Activated CD4-positive, alpha-beta T cell treated with anti-CD3 and anti-CD28 coated beads, Interleukin-2, amount 50 U/mL, for 1 hour (primary cell): ENCODE results near the gene FKBP5.
"Not testable (repeated sequence)": the region's sequence is repeated elsewhere in the genome, so short reads cannot be mapped to it uniquely, and the experiment has no call there.

Experiments
- DNase-seq: peaks from one replicate; pipeline ENCODE4 v3.0.0-alpha.2; 2020

FKBP5 gene

DNA sequence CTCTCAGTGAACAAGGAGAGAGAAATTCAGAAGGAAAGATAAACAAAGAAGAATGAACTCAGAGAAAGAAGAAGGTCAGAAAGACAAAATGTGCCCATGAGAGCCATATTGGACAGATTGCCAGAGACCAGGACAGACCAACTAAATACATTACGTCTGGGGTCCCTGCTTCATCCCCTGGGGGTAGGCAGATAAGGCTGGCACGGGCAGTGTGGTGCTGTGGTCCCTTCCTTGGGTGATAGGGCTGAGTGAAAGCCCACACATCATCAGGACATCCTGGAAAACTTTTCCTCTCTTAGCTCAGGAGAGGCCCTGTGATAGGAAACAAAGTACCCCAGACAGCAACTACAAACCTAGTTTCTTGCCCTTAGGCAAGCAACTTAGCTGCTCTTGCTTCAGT lies 34.9 kb upstream of the FKBP5 start:
- no peak for DNase-seq

DNA sequence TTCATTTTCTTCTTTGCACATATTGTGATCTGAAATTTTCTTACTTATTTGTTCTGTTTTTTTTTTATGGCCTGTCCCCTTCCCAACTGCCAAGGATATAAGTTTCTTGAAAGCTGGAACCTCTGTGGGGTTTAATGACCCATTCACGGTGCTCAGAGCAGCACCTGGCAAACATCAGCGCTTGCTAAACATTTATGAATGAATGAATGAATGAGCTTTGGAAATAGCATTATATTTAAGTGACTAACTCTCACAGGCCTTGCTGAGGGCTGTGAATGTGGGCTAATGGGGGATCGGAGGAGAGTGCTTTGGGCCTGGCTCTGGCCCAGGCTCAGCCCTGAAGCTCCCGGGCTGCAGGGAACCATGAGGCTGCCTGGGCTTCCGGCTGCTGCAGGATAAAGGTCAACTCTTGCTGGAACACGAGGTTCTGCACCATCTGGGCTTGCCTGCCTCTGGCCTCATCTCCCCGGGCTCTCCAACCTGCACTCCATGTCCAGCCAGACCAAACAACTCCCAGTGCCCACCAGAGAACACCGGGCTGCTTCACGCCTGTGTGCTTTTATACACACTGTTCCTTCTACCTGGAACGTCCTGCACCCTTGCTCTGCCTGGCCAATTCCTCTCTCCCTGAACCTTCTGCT lies 33.5 kb upstream of the FKBP5 start:
- no peak for DNase-seq

DNA sequence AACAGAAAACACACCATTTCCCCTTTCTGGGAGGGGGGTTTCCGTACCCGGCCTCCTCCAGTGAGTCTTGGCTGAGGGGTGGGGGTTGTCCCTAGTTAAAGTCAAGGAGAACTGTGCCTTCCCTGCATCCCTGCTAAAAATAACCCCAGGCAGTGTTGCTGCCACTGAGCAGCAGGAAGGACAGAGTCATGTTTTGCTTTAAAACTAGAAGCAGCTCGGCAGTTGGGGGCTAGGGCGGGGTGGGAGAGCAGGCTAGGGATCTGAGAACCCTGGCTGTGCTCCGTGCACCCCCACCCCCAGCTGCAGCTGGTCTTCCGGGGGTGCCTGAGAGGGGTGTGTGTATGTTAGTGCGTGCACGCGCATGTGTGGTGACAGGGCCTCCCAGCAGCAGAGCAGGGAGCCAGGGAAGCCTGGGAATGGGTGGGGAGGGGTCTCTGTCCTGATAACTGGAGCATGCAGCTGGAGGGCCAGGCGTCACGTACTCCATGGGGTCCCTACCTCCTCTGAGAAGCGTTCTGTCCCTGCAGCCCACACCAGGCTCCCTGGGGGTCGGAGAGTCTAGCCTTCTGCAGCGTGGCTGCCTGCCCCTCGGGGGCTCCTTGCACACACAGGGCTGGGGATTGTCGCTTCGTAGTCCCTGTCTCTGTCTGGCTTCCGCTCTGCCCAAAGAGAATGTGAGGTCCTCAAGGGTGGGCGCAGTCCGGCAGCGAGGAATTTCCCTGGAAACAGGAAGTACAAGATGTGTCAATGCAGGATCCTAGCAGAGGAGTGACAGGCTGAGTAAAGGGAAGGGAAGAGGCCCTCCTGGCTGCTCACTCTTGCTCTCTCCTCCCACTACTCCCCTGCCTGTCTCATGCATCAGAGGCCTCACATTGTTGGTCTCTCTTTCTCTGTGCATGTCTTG lies 31.4 kb upstream of the FKBP5 start:
- DNase-seq, result no peak

DNA sequence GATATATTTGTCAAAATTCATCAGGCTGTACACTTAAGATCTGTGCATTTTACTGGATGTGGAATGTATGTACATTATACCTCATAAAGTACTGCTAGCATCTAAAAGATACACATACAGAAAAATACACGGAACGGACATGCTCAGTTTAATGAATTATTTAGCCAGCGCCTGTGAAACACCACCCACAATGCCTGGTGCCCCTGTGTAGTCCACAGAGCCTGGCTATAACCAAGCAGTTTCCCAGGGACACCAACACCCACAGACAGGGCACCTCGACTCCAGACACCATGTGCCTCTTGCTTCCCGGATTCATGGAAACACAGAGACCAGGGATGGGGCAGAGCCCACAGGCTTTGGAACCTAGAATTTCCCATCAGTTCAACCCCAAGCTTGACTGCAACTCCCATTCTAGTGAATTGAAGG lies 30.7 kb upstream of the FKBP5 start:
- DNase-seq, result no peak

DNA sequence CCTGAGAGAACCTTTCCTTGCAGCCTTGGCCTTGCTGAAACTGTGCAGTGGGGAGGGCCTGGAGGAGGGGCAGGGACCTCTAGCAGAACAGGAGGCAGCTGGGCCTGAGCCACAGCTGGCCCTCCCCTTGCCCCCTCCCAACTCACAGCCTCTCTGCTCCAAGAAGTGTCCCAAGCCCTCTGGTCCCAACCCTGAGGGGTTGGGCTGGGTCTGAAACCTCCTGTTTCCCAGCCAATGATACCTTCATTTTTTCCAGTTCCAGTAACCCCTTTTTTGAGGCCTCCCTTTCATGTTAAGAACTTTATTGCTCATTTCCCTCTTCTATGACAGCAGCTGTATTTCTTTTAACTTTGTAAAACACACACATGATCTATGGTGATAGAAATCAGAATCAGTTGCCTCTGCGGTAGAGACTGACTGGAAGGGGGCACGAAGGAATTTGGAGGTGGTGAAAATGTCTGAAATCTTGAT lies 30.2 kb upstream of the FKBP5 start:
- DNase-seq, result no peak

DNA sequence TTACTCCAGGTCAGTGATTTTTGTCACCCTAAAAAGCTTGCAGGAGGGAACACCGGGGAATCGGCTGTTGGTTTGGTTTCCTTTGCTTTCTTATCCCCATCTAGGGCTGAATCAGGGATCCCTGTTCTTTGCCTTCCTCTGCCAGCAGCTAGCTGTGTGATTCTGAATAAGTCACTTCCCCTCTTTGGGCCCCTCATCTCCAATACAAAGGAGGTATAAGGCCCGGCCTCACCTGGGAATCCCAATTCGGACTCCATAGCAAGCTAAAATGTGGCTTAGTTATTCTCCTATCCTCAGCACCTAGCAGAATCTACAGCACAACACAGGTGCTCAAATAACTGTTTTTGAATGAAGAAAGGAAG lies 29.6 kb upstream of the FKBP5 start:
- DNase-seq, result no peak

DNA sequence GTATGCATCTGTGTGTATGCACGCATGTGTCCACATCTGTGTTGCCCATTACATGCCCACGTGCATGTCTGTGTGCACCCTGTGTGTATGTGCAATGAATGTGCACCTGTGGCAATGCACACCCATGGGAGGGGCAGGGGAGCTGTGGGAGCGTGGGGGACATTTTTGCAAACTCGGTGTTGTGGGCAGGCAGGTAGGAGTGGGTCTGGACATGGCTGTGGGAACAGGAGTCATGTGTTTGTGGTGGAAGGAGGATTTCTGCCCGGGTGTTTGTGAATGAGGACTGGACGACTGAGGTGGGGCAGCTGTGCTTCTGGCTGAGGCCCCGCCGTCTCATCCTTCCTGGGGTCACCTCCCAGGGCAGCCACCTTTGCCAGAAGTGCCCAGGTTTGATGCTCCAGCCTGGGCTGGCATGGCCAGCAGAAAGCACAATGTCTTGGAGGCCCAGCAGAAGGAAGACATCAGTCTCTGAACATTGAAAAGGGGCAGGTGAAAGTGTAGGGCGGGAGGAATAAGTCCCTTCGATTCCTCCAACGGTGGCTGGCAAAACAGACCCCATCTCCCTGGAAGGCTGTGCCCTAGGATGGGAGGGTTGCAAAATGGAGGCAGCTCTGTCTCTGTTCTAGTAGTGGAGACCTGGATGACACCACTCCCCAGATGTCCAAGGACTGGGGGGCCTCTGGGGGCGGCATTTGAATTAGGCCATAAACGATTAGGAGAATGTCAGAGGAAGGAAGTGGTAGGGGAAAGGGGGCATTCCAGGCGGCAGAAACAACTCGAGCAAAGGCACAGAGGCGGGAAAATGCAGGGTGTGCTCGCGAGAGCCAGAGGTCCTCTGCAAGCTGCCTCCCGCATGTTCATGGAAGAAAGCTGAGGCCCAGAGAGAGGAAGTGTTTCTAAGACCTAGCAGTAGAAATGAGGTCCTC lies 29.0 kb upstream of the FKBP5 start:
- no peak for DNase-seq

DNA sequence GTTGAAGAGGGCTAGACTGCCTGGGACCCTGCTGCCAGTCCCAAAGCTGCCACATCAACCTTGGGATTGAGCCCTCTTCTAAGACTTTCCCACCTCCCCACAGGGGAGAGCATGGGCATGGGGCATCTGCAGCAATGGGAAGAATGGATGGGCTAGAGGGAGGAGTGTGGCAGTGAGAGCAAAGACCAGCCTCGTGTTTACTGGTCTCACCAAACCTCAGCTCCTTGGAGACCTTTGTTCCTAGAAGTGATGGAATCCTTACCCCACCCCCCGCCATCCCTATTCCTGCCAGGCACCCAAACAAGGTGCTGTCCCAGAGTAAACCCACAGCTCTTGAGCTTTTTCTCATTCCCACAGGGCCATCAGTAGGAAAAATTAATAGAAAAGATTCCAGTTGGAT lies 28.1 kb upstream of the FKBP5 start:
- DNase-seq, result no peak

DNA sequence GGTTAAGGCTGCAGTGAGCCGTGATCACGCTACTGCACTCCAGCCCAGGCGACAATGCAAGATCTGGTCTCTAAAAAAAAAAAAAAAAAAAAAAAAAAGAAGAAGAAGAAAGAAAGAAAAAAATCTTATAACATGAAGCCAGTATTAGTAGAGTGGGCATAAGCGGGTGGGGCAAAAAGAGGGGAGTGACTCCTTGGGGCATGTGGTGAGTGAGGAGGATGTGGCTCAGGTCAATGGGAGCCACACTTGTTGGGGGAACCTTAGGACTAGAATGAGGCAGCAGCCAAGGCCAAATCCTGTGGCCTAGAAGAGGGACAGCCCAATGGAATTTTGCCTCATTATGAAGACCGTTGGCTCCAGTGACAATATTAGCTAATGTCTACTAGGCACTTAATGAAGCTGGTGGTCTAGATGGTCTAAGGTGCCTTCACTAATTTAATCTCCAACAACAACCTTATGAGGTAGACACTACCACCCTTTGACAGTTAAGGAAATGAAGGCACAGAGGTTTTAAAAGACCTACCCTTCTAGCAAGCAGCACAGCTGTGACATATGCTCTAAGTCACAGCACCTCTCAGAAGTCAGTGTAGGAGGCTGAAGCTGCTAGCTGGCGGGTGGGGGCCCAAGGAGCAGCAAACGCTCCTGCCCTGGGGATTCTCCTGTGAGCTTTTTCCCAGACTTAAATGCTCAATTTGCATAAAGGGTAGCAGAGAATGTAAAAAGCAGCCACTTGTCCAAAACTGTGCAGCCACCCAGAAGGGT lies 24.5 kb upstream of the FKBP5 start:
- DNase-seq, result no peak

DNA sequence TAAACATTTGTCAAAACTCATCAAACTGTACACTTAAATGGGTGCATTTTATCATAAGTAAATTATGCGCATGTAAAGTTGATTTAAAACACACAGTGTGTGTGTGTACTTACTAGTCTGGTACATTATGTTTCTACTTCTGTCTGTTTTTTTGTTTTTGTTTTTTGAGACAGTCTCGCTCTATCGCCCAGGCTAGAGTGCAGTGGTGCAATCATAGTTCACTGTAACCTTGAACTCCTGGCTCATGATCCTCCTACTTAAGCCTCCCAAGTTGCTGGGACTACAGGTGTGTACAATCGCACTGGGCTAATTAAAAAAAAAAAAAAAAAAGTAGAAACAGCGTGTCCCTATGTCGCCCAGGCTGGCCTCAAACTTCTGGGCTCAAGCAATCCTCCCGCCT lies 23.0 kb upstream of the FKBP5 start:
- no peak for DNase-seq

DNA sequence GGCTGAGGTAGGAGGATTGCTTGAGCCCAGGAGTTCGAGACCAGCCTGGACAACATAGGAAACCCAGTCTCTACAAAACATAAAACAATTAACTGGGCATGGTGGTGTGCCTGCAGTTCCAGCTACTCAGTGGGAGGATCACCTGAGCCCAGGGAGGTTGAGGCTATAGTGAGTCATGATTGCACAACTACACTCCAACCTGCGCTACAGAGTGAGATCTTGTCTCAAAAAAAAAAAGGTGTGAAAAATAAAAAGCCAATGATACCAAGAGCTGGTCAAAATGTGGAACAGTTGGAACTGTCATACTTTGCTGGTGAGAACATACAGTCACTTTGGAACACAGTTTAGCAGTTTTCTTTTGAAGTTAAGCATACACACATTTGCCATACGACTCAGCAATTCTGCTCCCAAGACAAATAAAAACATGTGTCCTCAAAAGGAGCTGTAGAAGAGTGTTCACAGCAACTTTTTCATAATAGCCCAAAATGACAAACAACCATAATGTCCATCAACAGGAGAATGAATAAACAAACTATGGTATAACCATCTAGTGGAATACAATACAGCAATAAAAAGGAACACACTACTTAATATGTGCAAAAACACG lies 21.6 kb upstream of the FKBP5 start:
- no peak for DNase-seq

DNA sequence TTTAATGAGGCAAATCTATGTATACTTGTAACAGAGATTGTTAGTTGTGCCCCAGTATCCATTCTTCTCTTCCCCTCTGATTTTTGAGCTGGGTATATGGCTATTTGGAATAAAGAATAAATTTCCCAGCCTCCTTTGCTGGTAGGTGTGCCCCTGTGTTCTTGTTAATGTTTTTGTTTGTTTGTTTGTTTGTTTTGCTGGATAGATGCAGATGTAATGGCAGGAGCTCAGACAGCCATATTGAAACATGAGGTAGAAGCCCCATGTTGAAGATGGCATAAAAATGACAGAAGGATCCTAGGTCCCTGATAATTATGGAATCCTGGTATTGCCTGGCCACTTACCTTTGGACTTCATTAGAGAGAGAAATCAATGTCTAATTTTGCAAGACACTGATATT lies 19.9 kb upstream of the FKBP5 start:
- DNase-seq, result no peak

DNA sequence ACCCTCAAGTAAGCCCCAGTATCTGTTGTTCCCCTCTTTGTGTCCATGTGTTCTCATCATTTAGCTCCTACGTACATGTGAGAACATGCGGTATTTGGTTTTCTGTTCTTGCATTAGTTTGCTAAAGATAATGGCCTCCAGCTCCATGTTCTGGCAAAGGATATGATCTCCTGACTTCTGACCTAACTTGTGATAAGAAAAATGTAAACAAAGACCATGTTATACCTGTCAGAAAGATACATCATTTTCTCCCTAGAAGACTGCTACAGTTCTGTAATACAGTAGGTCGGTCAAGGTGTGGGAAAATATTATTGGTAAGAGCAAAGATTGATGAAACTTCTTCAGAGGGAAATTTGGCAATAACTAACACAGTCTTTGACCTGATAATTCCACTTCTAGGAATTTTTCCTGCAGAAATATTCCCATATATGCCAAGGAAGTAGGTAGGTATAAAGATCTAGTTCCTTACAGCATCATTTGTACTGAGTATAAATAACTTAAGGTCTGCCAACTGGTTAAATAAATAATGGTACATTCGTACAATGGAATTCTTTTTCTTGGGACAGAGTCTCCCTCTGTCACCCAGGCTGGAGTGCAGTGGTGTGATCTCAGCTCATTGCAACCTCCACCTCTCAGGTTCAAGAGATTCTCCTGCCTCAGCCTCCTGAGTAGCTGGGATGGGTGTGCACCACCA lies 19.1 kb upstream of the FKBP5 start:
- DNase-seq, result no peak

DNA sequence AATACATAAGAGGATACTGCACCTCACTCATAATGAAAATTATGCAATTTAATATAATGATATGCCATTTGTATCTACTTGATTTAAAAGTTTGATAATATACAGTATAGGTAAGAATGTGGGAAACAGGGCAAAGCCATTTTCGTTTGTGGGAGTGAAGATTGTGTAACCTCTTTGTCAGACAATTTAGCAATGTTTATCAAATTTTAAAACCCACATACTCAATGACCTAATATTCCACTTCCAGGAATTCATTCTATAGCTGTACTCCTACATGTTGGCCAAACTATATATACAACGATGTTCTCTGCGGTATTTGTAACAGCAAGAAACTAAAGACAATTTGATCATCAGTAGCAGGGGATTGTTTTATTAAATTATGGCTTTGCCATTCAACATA lies 17.8 kb upstream of the FKBP5 start:
- no peak for DNase-seq

DNA sequence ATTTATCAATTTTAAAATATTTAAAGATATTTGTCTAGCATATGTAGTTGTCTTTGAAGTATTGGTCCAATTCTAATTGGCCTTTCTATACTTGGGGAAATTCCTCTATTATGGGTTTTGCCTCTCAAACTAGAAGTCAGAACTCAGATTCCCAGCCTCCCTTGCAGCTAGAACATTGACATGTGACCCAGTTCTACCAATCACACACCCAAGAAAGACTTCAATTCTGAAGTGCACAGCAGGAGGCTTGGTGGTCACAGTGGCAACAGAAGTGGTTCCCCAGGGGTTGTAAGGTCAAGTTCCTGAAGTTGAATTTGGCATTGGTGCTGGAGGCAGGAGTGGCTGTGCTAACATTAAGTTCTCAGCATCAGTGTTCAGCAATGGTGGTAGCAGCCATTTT lies 14.8 kb upstream of the FKBP5 start:
- no peak for DNase-seq

DNA sequence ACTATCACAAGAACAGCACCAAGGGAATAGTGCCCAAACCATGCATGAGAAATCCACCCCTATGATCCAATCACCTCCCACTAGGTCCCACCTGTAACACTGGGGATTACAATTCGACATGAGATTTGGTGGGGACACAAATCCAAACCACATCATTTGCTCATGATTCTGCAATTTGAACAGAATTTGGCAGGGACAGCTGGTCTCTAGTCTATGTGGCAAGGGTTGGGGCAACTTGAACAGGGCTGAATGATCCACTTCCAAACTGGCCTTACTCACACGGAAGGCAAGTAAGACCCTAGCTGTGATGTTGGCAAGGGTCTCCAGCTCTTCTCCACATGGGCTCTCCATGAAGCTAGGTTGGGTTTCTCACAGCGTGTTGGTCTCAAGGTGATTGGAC lies 10.1 kb upstream of the FKBP5 start:
- DNase-seq, result no peak

DNA sequence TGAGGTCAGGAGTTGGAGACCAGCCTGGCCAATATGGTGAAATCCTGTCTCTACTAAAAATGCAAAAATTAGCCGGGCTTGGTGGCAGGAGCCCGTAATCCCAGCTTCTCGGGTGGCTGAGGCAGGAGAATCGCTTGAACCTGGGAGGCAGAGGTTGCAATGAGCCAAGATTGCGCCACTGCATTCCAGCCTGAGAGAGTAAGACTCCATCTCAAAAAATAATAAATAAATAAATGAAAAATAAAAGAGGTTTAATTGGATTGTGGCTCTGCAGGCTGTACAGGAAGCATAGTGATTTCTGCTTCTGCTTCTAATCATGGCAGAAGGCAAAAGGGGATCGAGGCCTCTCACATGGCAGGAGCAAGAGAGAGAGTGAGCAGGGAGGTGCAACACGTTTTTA lies 9.7 kb upstream of the FKBP5 start:
- not testable (repeated sequence) for DNase-seq

DNA sequence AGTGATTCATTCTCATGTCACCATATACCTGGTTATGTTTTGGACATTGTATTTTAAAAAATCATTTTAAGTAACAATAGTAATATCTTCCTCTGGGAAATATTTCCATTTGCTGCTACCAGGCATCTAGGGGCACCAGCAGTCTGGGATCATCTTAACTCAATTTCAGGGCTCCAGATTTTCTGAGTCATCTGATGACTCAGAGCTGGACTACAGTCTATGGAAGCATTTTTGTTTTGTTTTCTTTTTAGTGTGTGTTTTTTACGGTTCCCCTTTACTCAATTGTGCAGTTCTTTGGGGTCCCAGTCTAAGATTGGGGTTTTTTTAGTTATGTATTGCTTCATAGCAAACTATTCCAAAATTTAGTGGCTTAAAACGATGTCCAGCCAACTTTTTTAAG lies 5.7 kb upstream of the FKBP5 start:
- DNase-seq, result no peak

DNA sequence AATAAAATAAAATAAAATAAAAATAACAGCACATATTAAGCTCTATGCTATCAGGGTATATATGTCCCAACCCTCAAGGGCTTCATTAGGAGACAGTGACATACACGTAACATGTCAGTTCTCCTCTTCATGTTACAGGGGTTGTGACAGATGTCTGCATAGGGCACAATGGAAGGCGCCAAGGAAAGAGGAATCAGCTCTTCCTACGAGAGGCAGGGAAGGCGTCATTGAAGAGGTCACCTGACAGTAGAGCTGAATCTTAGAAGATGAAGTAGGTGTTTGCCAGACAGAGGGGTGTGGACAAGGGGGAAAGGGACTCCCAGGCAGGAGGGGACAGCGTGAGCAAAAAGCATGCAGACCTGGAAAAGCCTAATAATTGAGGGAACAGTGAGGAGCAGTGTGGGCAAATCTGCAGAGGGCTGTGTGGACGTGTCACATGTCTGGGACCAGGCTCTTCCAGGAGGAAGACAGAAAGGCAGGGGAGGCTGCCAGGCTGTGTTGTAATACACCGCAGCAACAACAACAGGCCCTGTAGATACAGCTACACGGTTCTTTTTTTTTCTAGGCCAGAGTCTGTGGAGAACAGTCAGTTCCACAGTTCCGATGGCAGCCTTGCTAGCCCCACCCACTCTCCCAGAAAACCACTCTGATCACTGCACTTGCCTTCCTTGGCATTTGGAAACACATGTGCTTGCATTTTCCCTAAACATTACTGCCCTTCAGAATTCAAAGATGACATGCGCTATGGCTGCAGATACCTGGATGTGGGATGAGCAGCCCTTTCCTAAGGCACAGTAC lies 2.5 kb upstream of the FKBP5 start:
- no peak for DNase-seq

DNA sequence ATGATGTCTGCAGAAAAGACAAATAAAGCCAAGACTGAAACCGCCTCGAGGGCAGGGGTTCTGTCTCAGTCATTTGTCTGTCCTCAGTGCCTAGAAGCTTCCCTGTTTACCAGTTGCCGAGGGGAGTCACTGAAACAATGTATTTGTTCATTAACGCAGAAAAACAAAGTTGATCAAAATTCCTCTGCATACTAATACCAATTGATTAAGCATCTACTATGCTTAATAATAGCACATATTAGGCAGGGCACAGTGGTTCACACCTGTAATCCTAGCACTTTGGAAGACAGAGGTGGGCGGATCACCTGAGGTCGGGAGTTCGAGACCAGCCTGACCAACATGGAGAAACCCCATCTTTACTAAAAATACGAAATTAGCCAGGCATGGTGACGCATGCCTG lies 1.8 kb upstream of the FKBP5 start:
- DNase-seq, result no peak

DNA sequence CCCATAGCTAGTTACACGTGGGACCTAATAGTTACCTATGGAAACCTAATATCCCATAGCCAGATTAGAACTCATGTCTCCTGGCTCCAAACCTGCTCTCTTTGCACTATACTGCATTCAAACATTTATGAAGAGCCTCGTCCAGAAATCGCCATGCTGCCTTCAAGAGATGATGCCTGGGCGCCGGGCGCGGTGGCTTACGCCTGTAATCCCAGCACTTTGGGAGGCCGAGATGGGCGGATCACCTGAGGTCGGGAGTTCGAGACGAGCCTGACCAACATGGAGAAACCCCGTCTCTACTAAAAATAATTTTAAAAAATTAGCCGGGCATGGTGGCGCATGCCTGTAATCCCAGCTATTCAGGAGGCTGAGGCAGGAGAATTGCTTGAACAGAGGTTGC lies 1.3 kb upstream of the FKBP5 start:
- DNase-seq, result not testable (repeated sequence)
